H1 (cell line): ENCODE measurements around the gene REXO5. TPM values are rescaled to one million over a fixed set of nuclear protein-coding genes. Genes with fewer than 3 reads are reported as not detected.

Experiments
- MAX ChIP-seq: IDR thresholded peaks from 2 replicates; pipeline ENCODE4 v1.6.1; 2012; ENCODE audit warnings: inconsistent platforms
- TEAD4 ChIP-seq: IDR thresholded peaks from 2 replicates; pipeline ENCODE4 v1.6.1; 2012; ENCODE audit warnings: low read depth, low read length, inconsistent platforms, mixed read lengths
- polyA plus RNA-seq, 7 experiments: library from polyadenylated mRNA; depleted of rRNA in 3 of 7; stranded (reverse) in 5 of 7; unstranded in 2 of 7; fragments of >200 nt in 5 of 7; fragments of 200-250 nt in 2 of 7; gene quantifications; 1 replicate in 5 of 7; 2 replicates in 1 of 7; 4 replicates in 1 of 7; pipeline versions ENCODE4 v1.2.1 to v1.2.3, GENCODE V29; 2011 to 2013; ENCODE audit warnings: missing spikeins in 2 of 7, mixed read lengths in 2 of 7
- total RNA-seq: library from RNA; stranded (reverse); fragmentation: NEBNext Ultra II Directional; extraction: Animal tissue kit (Norgen Biotek cat#: 25700); gene quantifications from 2 replicates; pipeline ENCODE4 v1.2.1, GENCODE V29; 2021

Gene REXO5
- total and polyA plus RNA-seq, 2 of the 8 experiments (the other 6 are each of a cell fraction or from before 2014, with no cell fraction given) = 2.4 to 8.9 TPM

- TF ChIP-seq MAX (no peak), TEAD4 (no peak)
Observed at GRCh38 chr16:20760346-20760745, 46.0 kb upstream of the REXO5 start (continued).
